ENCODE data around the gene GNAT2. TPM values are rescaled to one million over a fixed set of nuclear protein-coding genes. Genes with fewer than 3 reads are reported as not detected.

Gene GNAT2
- total RNA-seq, 1 donor from 2014 or later: not detected

DNA sequence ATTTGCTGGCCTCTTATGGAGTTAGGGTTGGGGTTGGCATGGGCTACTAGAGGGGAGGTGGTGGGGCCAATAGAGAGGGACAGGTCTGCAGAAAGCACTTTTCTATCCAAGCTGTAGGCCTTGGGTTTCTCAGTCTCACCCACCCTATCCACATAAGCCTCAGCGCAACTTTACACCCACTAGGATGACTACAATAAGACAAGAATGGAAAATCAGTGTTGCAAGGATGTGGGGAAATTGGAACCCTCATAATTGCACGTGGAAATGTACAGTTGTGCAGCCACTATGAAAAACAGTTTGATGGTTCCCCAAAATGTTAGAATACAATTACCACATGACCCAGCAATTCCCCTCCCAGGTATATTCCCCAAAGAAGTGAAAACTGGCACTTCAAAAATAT is 22.4 kb upstream of the GNAT2 start:
- DNase-seq: no peak

DNA sequence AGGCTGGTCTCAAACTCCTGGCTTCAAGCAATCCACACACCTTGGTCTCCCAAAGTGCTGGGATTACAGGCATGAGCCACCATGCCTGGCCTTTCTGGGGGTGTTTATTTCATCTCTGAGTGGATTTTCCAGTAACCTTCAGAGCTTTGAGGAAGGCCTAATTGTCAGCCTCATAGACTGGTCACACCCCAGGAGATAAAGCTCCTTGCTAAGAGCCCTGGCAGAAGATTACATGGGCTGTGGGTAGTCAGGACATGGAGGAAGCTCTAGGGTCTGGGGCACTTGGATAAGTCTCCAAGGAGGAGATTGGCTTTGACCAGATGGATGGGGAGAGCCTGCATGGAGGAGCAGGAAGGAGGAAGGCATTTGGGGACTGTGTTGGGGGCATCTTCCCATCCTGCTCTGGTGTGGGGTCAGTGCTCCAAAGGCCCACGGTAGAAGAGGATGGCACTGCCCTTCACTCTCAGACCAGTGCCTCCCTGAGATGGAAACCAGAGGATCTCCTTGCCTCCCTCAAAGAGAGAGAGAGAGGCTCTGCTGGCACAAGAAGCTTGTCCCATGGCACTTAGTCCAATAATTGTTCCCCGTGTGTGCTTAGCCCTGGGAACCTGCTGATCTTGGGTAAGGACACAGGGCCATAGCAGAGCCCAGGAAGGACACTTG is 21.8 kb upstream of the GNAT2 start:
- no peak for DNase-seq

DNA sequence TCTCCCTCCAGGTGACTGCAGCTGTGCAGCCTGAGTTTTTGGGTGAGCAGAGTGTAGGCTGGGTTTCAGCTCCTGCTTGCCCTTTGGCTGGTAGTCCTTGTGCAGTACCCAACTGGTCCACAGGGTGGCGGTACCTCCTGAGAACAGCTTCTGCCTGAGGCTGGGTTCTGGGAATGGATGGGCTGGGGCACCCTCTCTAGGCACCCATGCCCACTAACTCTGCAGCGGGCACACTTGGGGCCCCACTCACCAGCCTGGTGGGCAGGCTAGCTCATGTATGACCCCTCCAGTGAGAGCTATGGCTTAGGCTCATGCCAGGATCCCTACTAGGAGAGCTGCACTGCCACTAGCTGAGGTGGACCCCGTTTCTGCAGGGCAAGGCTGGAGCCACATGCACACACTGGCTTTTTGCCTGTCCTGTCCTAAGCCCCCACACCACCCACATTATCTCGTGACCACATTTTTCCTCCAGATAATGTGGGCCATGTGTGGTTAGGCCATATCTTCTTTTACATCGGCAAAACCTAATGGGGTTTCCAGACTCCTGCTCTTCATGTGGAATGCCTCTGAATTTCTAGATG is 21.0 kb upstream of the GNAT2 start:
- peak; percentile 86 for DNase-seq

GRCh38 chr1:109639841-109640184 is 20.4 kb upstream of the GNAT2 start:
- no peak for DNase-seq

DNA sequence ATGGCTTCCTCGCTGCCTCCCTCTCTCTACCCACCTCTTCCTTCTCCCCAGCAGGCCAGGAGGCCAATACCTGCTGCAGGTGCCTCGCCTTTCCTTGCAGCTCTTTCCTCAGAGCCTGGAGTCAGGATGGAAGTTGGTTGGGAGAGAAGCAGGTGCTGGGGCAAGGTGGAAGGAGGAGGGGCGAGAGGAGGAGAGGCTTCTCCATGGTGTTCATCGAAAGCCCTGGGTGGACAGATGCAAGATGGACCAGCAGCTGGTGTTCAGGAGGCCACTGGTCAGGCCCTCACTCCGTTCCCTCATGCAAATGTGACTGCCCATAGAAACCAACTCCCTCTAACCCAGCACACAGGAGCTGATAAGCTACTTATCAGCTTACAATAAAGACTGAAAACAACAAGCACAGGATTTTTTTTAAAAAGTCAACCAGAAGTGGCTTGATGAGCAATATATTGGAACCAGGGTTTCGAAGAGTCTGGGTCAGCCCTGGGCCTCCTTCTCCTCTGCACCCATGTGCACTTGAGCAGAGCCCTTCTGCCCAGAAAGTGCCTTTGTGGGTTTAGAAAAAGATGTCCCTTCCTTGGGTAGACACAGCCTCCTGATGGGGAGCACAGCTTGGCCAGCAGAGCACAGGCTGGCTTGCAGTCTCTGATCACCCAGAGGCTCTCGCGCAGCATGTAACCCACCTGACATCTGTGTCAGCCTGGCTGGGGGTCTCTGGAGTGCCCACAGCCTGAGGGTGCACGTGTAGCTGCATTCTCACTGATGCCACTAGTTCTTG is 19.8 kb upstream of the GNAT2 start:
- no peak for DNase-seq

DNA sequence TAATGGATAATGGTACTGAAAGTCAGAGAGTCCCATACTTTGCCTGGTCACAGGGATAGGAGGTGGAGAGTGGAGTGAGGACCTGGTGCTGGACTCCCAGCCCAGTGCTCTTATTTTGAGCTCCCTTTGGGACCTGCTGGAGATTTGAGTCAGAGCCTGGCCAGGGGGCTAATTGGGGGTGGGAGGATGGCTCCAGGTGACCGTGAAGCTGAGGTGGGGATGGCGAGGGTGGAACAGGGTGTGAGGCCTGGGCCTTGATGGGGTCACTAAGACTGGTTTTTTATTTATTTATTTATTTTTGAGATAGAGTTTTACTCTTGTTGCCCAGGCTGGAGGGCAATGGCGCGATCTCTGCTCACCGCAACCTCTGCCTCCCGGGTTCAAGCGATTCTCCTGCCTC is 18.0 kb upstream of the GNAT2 start:
- DNase-seq: no peak

- no peak for DNase-seq
Observed at GRCh38 chr1:109636201-109636952, 17.0 kb upstream of the GNAT2 start.

- DNase-seq: no peak
Observed at GRCh38 chr1:109635862-109636200, 16.4 kb upstream of the GNAT2 start.

DNA sequence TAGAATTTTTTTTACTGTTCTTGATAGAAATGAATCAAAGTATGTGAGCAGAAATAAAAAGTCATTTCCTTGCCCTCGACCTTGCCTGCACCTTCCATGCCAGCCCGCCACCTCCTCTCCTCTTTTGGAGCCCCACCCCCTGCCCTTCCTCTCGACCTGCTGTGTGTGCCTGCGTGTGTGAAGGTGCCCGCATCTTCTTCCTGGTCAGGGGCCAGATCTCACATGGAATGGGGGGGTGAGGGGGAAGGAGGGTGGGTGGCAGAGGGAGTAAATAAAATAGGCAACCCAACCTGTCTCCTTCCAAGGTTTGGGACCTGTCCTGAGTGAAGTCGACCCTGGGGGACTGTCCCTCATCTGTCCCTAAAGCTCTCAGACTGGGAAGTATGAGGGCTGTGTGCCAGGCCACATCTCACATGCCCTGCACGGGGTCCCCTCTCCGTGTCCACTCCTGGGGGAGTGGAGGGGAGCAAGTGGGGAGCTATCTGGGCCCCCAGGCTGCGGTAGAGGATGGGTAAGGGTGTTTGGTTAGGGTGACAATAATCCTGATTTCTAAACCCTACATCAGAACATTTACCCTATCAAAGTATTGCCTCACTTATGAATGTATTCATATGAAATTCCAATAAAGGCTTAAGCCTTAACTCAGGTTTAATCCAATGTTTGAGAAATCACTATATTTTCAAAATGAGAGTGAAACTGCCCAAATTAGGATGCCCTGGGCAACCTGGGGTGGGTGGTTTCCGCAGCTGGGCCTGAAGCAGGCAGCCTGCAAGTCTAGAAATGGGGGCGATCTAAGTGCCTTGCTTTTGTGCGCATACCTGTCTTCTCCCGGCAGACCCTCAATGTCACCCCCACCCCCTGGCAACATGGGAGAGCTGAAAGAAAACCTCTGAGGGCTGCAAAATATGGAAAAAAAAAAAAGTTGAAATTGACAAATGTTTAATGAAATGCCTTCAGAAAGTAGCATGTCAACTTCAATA is 15.6 kb upstream of the GNAT2 start:
- no peak for DNase-seq

DNA sequence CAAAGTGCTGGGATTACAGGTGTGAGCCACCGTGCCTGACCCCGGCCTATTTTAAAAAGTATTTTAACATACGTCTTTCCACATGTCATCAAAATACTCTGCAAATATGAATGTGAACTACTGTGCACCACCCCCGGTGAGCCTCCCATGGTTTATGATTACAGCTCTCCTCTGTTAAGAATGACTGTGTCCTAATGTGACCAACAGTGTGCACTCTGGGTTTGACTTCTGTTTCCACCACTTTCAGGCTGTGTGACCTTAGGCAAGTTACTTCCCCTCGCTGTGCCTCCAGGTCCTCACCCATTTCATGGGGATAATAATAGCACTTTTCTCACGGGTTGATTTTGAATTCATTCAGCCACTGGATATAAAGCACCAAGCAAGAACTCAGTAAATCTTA is 14.9 kb upstream of the GNAT2 start:
- DNase-seq: no peak

DNA sequence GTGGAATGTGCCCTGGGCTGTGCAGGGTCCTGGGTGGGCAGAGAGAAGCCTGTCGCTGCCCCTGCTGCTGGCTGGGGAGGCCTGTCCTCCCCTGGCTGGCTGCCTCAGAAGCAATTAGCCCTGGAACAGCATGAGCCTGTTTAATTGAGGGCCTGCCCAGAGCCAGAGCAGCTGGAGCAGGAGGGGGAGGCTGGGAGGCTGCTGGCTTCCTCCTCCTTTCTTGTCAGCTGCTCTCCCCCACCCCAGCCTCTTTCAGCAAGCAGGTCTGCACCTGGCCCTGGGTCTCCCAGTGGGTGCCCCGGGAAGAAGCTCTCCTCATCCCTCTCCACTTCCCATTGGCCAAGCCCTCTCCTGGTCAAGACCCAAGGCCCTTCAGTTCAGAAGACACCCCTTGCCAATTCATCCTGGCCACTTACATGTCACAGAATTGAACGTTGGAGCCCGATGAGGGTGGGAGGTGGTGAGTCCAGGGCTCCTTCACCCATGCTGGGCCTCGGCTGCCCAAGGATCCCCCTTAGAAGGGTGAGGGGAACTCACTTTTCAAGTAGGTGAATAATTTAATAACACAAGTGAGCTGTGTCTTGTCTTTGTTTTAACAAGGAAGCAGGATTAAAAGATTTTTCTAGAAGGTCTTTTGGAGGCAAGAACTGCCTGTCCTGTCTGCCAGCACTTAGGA is 13.4 kb upstream of the GNAT2 start:
- DNase-seq: no peak

- no peak for DNase-seq
Observed at GRCh38 chr1:109631513-109632505, 12.4 kb upstream of the GNAT2 start.

DNA sequence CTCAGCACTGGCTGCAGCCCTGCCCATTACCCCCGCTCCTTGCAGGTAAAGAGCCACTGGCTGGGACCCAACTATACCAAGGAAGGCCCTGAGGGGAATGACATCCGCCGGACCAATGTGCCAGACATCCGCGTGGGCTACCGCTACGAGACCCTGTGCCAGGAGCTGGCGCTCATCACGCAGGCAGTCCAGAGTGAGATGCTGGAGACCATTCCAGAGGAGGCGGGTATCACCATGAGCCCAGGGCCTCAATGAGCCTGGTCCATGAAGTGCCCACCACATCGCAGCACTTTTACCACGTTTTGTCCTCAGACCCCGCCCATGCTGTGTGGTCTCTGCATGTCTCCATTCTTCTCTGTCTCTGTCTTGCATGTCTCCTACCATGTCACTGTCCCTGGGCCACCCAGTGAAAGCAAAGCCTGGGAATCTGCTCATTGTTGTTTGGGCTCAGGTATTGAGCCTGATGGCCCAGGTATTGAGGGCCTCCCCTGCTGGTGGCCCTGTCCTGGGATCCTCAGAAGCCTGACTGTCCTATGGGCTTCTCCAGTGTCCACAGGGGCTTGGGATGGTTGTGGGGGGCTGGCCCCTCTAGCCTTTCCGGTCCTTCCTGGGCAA is 11.6 kb upstream of the GNAT2 start:
- no peak for DNase-seq

DNA sequence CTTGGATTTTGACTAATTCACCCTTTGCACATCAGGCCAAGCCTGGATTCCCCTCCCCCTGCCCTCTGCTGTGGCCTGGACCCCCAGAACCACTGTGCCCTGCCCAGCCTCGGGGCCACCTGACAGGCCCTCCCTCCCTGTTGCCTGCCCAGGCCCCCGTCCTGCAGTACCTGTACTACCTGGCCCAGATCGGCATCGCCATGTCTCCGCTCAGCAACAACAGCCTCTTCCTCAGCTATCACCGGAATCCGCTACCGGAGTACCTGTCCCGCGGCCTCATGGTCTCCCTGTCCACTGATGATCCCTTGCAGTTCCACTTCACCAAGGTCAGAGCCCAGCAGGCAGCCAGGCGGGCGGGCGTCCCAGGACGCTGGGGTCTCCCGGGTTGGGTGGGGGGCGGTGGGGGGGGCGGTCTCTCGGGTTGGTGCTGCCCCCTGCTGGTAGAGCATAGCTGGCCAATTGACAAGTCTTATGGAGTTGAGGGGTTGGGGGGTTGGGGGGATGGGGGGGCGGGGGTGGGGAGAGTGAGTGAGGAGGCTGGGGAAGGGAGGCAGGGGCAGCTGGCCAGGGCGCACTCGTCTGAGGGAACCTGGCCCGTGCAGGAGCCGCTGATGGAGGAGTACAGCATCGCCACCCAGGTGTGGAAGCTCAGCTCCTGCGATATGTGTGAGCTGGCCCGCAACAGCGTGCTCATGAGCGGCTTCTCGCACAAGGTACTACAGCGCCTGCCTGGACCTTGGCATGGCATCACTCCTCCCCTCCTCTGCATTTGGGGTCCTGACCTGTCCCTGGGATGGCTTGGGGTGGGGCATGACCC is 10.9 kb upstream of the GNAT2 start:
- peak; percentile 46 for DNase-seq

DNA sequence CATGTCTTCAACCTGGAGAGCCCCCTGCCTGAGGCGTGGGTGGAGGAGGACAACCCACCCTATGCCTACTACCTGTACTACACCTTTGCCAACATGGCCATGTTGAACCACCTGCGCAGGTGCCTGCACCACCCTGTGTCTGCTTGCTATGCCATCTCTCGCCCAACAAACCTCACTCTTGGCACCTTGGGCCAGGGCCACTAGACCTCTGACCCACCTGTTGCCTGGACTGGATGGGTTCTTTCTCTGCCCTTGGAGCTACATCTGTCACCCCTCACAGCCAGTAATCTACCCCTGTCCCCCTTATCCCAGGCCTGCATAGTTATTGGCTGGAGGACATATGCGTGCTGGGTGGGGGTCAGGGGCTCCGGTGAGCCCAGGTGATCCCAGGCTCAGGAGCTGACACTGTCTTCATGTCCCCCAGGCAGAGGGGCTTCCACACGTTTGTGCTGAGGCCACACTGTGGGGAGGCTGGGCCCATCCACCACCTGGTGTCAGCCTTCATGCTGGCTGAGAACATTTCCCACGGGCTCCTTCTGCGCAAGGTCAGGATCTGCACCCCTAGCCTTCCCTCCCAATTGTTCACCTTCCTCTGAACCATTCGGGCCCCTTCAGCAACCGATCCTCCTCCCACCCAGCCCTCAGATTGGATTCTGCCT is 10.1 kb upstream of the GNAT2 start:
- no peak for DNase-seq

DNA sequence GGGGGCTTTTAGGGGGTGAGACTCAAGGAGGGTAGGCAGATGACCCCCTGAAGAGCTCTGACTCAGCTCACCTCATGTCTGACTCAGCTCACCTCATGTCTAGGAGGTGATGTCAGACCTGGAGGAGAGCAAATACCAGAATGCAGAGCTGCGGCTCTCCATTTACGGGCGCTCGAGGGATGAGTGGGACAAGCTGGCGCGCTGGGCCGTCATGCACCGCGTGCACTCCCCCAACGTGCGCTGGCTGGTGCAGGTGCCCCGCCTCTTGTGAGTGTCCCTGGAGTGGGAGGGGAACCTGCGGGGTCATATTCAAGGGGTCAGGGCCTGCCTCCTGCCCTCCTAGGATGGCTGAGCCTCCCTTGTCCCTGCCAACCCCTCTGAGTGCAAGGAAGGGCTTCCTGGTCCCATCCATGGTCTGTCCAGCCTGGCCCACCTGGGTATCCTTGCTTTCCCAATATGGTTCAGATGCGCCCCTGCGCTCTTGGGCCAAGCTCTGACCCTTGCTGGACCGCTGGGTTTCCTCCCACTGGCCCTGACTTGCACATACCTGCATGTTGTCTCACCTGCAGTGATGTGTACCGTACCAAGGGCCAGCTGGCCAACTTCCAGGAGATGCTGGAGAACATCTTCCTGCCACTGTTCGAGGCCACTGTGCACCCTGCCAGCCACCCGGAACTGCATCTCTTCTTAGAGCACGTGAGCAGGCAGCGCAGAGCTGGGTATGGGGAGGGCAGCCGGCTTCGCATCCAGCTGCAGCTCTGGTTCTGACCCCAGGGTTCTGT is 9.3 kb upstream of the GNAT2 start:
- no peak for DNase-seq

GRCh38 chr1:109627692-109628399 is 8.4 kb upstream of the GNAT2 start:
- DNase-seq: no peak

Data from dermis blood vessel endothelial cell (primary cell).